Common myeloid progenitor, CD34-positive (primary cell): ENCODE results near the gene ZNF268.

ENCODE experiments used
- CTCF ChIA-PET: fragments of 350-600 bp; sonication (Branson Sonifier 250); formaldehyde crosslinking; loops from one replicate; lab custom pipeline; 2021; ENCODE audit warnings: antibody characterized with exemption; lab: Charles Lee
- POLR2A ChIA-PET: fragments of 350-600 bp; sonication (Branson Sonifier 250); formaldehyde crosslinking; loops from one replicate; lab custom pipeline; 2021; ENCODE audit warnings: antibody characterized with exemption; lab: Charles Lee
- DNase-seq, 3 donors: peaks; one replicate each; pipeline versions ENCODE4 v3.0.0 to v3.0.0-alpha.2; 2013
- H3K27ac ChIP-seq, 2 experiments: 1 replicate in 1 of 2; 2 replicates in 1 of 2; pipeline ENCODE4 v1.7.0; 2013; ENCODE audit warnings: inconsistent platforms in 2 of 2, low read length in 2 of 2, mild to moderate bottlenecking in 2 of 2, low read depth in 1 of 2, moderate library complexity in 1 of 2; ENCODE audit not compliant: severe bottlenecking in 2 of 2, insufficient read depth in 1 of 2, poor library complexity in 1 of 2
- H3K27me3 ChIP-seq, 5 experiments: replicated peaks in 2 of 5; 1 replicate in 3 of 5; 2 replicates in 2 of 5; pipeline versions ENCODE4 v1.6.1 to v1.7.0; 2013; ENCODE audit warnings: low read length in 4 of 5, mild to moderate bottlenecking in 2 of 5, moderate library complexity in 2 of 5, inconsistent platforms in 1 of 5; ENCODE audit not compliant: insufficient read depth in 5 of 5, control insufficient read depth in 4 of 5
- H3K36me3 ChIP-seq, 4 experiments: 1 replicate in 2 of 4; 2 replicates in 2 of 4; pipeline versions ENCODE4 v1.6.1 to v1.7.0; 2013; ENCODE audit warnings: low read length in 3 of 4, control low read depth in 1 of 4, mild to moderate bottlenecking in 1 of 4; ENCODE audit not compliant: control insufficient read depth in 4 of 4, insufficient read depth in 4 of 4
- H3K4me1 ChIP-seq, 4 experiments: 1 replicate in 3 of 4; 2 replicates in 1 of 4; pipeline versions ENCODE4 v1.6.1 to v1.7.1; 2013; ENCODE audit warnings: low read length in 3 of 4, mild to moderate bottlenecking in 3 of 4, control low read depth in 1 of 4, inconsistent platforms in 1 of 4, moderate library complexity in 1 of 4; ENCODE audit not compliant: control insufficient read depth in 4 of 4, insufficient read depth in 4 of 4; ENCODE audit errors: control extremely low read depth in 1 of 4
- H3K4me3 ChIP-seq, 7 experiments: 1 replicate in 4 of 7; 2 replicates in 3 of 7; pipeline versions ENCODE4 v1.5.1 to v1.7.0; 2013; ENCODE audit warnings: mild to moderate bottlenecking in 7 of 7, low read length in 6 of 7, moderate library complexity in 6 of 7, inconsistent platforms in 2 of 7, low read depth in 2 of 7, control low read depth in 1 of 7; ENCODE audit not compliant: insufficient read depth in 4 of 7, control insufficient read depth in 1 of 7; ENCODE audit errors: extremely low read depth in 1 of 7
- H3K9me3 ChIP-seq, 5 experiments: 1 replicate in 4 of 5; 2 replicates in 1 of 5; pipeline versions ENCODE4 v1.6.1 to v1.7.1; 2013; ENCODE audit warnings: low read length in 4 of 5, mild to moderate bottlenecking in 2 of 5, inconsistent platforms in 1 of 5, low read depth in 1 of 5, moderate library complexity in 1 of 5; ENCODE audit not compliant: control insufficient read depth in 4 of 5, insufficient read depth in 2 of 5; ENCODE audit errors: control extremely low read depth in 1 of 5
- WGBS: methylation state at CpG from one replicate; pipeline ENCODE4 v1.1.5; 2013; ENCODE audit not compliant: insufficient coverage; 5-methylcytosine and 5-hydroxymethylcytosine counted together

The ZNF268 gene

DNA sequence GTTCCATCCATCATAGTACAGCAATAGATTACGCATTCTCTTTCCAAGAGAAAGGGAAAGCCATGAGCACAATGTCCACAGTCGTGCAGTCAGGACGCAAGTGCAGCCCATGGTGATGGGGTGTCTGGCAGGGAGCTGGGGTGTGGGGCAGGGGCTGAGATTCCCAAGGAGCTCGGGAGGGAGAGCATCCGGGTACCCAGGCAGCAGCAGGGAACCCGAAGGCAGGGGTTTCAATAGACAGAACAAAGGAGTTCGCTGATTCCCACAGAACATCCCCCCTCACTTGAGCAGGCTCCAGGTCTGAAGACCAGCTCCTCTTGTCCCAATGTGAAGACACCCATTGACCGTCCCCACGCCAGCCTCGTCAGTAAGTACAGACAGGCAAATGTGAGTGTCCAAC is 40.9 kb downstream of the ZNF268 start:
- ChIA-PET POLR2A (no interaction called here), CTCF (no interaction called here)
- H3K4me3 ChIP-seq: no peak overlapping the region
- no peaks in the 10 kb centered on the region for H3K4me1 ChIP-seq
- no peak overlapping the region for H3K27ac ChIP-seq
- peaks cover 3 to 72% (median 63%) of the 10 kb centered on the region in 5 experiments for H3K9me3 ChIP-seq
- no peaks in the 10 kb centered on the region for H3K36me3 ChIP-seq
- H3K27me3 ChIP-seq: no peaks in the 10 kb centered on the region
- WGBS: 89% methylated on average over 10 of the region's 10 CpGs
- DNase-seq: no peak

DNA sequence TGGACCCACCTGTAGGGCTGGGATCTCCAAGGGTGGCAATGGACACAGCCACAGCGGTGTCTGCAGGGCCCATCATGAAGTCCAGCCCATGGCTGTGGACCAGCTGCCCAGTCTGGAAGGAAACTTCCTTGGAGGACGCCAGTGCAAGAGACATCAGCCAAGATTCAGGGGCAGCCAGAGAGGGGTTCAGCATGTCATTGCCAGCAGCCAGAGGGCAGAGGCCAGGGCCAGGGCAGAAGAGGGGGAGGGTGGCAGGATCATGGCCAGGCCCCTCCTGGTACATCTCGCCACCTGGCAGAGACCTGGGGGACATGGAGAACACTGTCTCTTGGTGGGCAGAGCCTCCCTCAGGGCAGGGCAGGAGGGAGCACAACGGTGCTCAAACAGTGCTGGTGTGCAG is 44.2 kb downstream of the ZNF268 start:
- 88% methylated on average over 3 of the region's 4 CpGs for WGBS

GRCh38 chr12:133226690-133227089 is 45.4 kb downstream of the ZNF268 start:
- Histone ChIP-seq H3K9me3 (peaks cover 3 to 59% (median 50%) of the 10 kb centered on the region in 5 experiments), H3K27me3 (no peaks in the 10 kb centered on the region), H3K27ac (no peak overlapping the region), H3K36me3 (no peaks in the 10 kb centered on the region), H3K4me3 (no peak overlapping the region), H3K4me1 (no peaks in the 10 kb centered on the region)
- WGBS: 80% methylated on average over 5 of the region's 8 CpGs
- no peak for DNase-seq
- ChIA-PET POLR2A (no interaction called here), CTCF (no interaction called here)

More for the DNA sequence above, 44.2 kb downstream of the ZNF268 start:
- peaks cover 3 to 60% (median 53%) of the 10 kb centered on the region in 5 experiments for H3K9me3 ChIP-seq
- POLR2A ChIA-PET: no interaction called here
- no peaks in the 10 kb centered on the region for H3K27me3 ChIP-seq
- H3K4me3 ChIP-seq: no peak overlapping the region
- CTCF ChIA-PET: no interaction called here
- no peak overlapping the region for H3K27ac ChIP-seq
- H3K36me3 ChIP-seq: no peaks in the 10 kb centered on the region
- no peak for DNase-seq
- no peaks in the 10 kb centered on the region for H3K4me1 ChIP-seq

GRCh38 chr12:133227281-133227852 is 46.1 kb downstream of the ZNF268 start:
- peak overlapping the region in 1 of 7 experiments; percentile 28 for H3K4me3 ChIP-seq
- H3K4me1 ChIP-seq: no peaks in the 10 kb centered on the region
- 80% methylated on average over 5 of the region's 7 CpGs for WGBS
- CTCF ChIA-PET: no interaction called here
- H3K36me3 ChIP-seq: no peaks in the 10 kb centered on the region
- peaks cover 3 to 61% (median 50%) of the 10 kb centered on the region in 5 experiments for H3K9me3 ChIP-seq
- no peak overlapping the region for H3K27ac ChIP-seq
- DNase-seq: no peak
- POLR2A ChIA-PET: no interaction called here
- H3K27me3 ChIP-seq: no peaks in the 10 kb centered on the region

GRCh38 chr12:133231001-133231400 is 49.7 kb downstream of the ZNF268 start:
- Histone ChIP-seq H3K27ac (no peak overlapping the region), H3K4me1 (no peaks in the 10 kb centered on the region), H3K36me3 (no peaks in the 10 kb centered on the region), H3K9me3 (peaks cover 0 to 69% (median 62%) of the 10 kb centered on the region in 5 experiments), H3K27me3 (no peaks in the 10 kb centered on the region), H3K4me3 (no peak overlapping the region)
- ChIA-PET CTCF (no interaction called here), POLR2A (no interaction called here)
- DNase-seq: no peak
- WGBS: 76% methylated on average over 3 of the region's 3 CpGs

DNA sequence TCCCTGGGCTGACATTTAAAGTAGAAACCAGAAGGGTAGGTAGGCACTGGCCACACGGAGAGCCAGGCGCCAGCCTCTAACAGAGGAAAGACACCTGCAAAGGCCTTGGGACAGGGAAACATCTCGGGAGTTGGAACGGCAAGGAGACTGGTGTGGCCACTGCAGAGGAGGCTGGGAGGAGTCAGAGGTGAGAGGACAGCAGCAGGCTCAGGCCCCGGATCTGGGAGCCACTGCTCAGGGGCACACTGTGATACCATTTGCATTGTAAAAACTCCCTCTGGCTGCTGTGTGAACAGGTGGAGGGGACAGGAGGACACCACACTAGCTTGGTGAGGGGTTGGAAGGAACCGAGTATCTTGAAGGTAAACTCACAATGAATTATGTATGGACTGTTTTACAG is 51.7 kb downstream of the ZNF268 start:
- H3K4me3 ChIP-seq: no peak overlapping the region
- DNase-seq: no peak
- H3K9me3 ChIP-seq: peaks cover 0 to 65% (median 62%) of the 10 kb centered on the region in 5 experiments
- no peak overlapping the region for H3K27ac ChIP-seq
- POLR2A ChIA-PET: no interaction called here
- CTCF ChIA-PET: no interaction called here
- H3K27me3 ChIP-seq: no peaks in the 10 kb centered on the region
- H3K4me1 ChIP-seq: no peaks in the 10 kb centered on the region
- WGBS: 91% methylated on average over 6 of the region's 6 CpGs
- no peaks in the 10 kb centered on the region for H3K36me3 ChIP-seq

GRCh38 chr12:133233993-133234564 is 52.8 kb downstream of the ZNF268 start:
- WGBS: 91% methylated on average over 11 of the region's 18 CpGs
- H3K27ac ChIP-seq: no peak overlapping the region
- ChIA-PET POLR2A (no interaction called here), CTCF (no interaction called here)
- H3K4me3 ChIP-seq: no peak overlapping the region
- H3K4me1 ChIP-seq: no peaks in the 10 kb centered on the region
- H3K9me3 ChIP-seq: peaks cover 0 to 62% (median 55%) of the 10 kb centered on the region in 5 experiments
- no peak for DNase-seq
- no peaks in the 10 kb centered on the region for H3K36me3 ChIP-seq
- no peaks in the 10 kb centered on the region for H3K27me3 ChIP-seq
